Loucy (cell line): ENCODE measurements around the gene CSNK1G2.

Experiments used
- EZH2phosphoT487 ChIP-seq: fragments of 200-600 bp; IDR thresholded peaks from 2 replicates; pipeline ENCODE4 v1.6.1; 2018; ENCODE audit warnings: antibody characterized with exemption, mild to moderate bottlenecking, moderate library complexity, borderline replicate concordance
- TF ChIP-seq, protein P1 (sequence below): fragments of 200-600 bp; sonication (generic); conservative IDR thresholded peaks from 2 replicates; pipeline ENCODE4 v1.5.1; 2014; ENCODE audit warnings: mild to moderate bottlenecking, antibody characterized with exemption, low read length

DNA sequence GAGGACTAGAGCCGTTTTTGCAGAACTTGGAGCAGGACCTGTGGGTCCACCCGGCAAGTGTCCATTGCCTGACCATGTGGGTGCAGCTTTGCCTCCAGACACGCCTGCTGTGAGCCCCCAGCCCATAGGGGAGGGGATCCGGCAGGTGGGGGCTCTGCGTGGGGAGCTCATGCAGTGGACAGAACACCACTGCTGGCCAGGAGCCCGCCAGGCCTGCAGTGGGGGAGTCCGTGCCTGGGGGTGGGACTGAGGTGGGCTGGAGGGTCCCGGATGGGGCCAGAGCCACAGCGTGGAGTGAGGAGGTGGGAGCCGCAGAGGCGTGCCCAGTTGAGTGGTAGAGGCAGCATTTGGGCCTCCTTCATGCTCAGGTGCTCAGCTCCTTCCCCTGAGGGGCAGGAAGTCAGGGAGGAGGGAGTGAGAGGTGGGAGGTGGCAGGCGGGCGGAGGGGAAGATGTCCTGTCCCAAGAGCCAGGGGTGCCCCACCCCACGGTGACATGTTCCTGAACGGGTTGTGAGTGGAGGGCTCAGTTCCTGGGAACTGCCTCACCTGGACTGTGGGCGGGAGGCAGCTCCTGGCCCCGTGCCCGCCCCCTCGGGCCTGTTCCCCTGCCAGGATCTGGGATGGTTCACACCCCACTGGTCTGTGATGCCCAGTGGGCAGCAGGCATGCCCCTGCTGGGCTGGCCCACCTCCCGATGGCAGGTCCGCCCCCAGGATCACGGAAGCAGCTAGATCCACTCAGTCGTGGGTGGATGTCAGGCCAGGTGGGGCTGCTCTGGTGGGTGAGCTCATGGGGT, 27.0 kb upstream of the CSNK1G2 start:
- TF ChIP-seq, protein P1, sequence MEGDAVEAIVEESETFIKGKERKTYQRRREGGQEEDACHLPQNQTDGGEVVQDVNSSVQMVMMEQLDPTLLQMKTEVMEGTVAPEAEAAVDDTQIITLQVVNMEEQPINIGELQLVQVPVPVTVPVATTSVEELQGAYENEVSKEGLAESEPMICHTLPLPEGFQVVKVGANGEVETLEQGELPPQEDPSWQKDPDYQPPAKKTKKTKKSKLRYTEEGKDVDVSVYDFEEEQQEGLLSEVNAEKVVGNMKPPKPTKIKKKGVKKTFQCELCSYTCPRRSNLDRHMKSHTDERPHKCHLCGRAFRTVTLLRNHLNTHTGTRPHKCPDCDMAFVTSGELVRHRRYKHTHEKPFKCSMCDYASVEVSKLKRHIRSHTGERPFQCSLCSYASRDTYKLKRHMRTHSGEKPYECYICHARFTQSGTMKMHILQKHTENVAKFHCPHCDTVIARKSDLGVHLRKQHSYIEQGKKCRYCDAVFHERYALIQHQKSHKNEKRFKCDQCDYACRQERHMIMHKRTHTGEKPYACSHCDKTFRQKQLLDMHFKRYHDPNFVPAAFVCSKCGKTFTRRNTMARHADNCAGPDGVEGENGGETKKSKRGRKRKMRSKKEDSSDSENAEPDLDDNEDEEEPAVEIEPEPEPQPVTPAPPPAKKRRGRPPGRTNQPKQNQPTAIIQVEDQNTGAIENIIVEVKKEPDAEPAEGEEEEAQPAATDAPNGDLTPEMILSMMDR: no peak
- no peak for TF ChIP-seq EZH2phosphoT487
